Lower leg skin (tissue), 4 donors: ENCODE measurements around the gene VNN1. TPM values are rescaled to one million over a fixed set of nuclear protein-coding genes. Genes with fewer than 3 reads are reported as not detected.
"Not testable (repeated sequence)": the region's sequence is repeated elsewhere in the genome, so short reads cannot be mapped to it uniquely, and the experiment has no call there.

Source experiments
- DNase-seq, 2 donors: peaks; one replicate each; pipeline ENCODE4 v3.0.0-alpha.2; 2019; ENCODE audit warnings: low spot score in 2 of 2
- H3K4me3 ChIP-seq: fragments of 200-600 bp; sonication (generic); 2 replicates; pipeline ENCODE4 v1.5.1; 2017; ENCODE audit warnings: mild to moderate bottlenecking, low read depth; ENCODE audit not compliant: poor library complexity, severe bottlenecking
- CTCF ChIP-seq, 3 donors: fragments of 450-650 bp; IDR thresholded peaks; one replicate each; pipeline ENCODE4 v1.5.1; 2016; ENCODE audit warnings: antibody characterized with exemption in 3 of 3, mild to moderate bottlenecking in 3 of 3, moderate library complexity in 2 of 3
- POLR2A ChIP-seq, 2 donors: fragments of 450-650 bp; IDR thresholded peaks; one replicate each; pipeline ENCODE4 v1.6.1; 2016 to 2017; ENCODE audit warnings: antibody characterized with exemption in 2 of 2, mild to moderate bottlenecking in 1 of 2, moderate library complexity in 1 of 2
- WGBS, 2 donors: methylation state at CpG; one replicate each; pipeline ENCODE4 v1.1.5; 2018; 5-methylcytosine and 5-hydroxymethylcytosine counted together
- intact Hi-C: fragments of 100-400 bp; cut with DNase I; formaldehyde crosslinking; loops from one replicate; pipeline ENCODE4 v1.15.0; 2023; ENCODE audit warnings: low total_unique reads
- total RNA-seq, 4 donors: library from RNA; depleted of rRNA; stranded (reverse); fragments of >200 nt; gene quantifications; one replicate each; pipeline ENCODE4 v1.1.0, GENCODE V29; 2016

Gene VNN1
- total RNA-seq, 4 donors from 2014 or later: 0.15 to 1.4 (median 0.23) TPM; not detected in 1

GRCh38 chr6:132708771-132709170 lies 5.1 kb downstream of the VNN1 start:
- 83 to 86% methylated on average over 3 of the region's 3 CpGs for WGBS, 2 donors
- no peak overlapping the region for H3K4me3 ChIP-seq
- DNase-seq: no peak
- TF ChIP-seq POLR2A (IDR thresholded peaks at IDR 0.05) (no peak), CTCF (IDR thresholded peaks at IDR 0.05) (no peak)
- intact Hi-C loops: no loop called here

GRCh38 chr6:132708002-132708401 lies 5.9 kb downstream of the VNN1 start:
- no peak overlapping the region for H3K4me3 ChIP-seq
- TF ChIP-seq CTCF (IDR thresholded peaks at IDR 0.05): no peak
- TF ChIP-seq POLR2A (IDR thresholded peaks at IDR 0.05): no peak
- intact Hi-C loops: no loop called here
- DNase-seq: no peak

- DNase-seq, H3K4me3 ChIP-seq, intact Hi-C loops: not testable (repeated sequence)
- 73 to 91% methylated on average over 4 of the region's 4 CpGs for WGBS, 2 donors
Measured at GRCh38 chr6:132706756-132707155, 7.1 kb downstream of the VNN1 start.

GRCh38 chr6:132703936-132704335 lies 9.9 kb downstream of the VNN1 start:
- H3K4me3 ChIP-seq: no peak overlapping the region
- intact Hi-C loops: no loop called here
- DNase-seq: no peak
- TF ChIP-seq POLR2A (IDR thresholded peaks at IDR 0.05): no peak
- TF ChIP-seq CTCF (IDR thresholded peaks at IDR 0.05): no peak

- intact Hi-C loops: no loop called here
- DNase-seq: no peak
- TF ChIP-seq POLR2A (IDR thresholded peaks at IDR 0.05): no peak
- no peak for TF ChIP-seq CTCF (IDR thresholded peaks at IDR 0.05)
- 0 to 25% methylated on average over 1 of the region's 1 CpG for WGBS, 2 donors
- H3K4me3 ChIP-seq: no peak overlapping the region
Measured at GRCh38 chr6:132698608-132699007, 15.2 kb downstream of the VNN1 start.

GRCh38 chr6:132695773-132696172 lies 18.1 kb downstream of the VNN1 start:
- no peak for TF ChIP-seq POLR2A (IDR thresholded peaks at IDR 0.05)
- TF ChIP-seq CTCF (IDR thresholded peaks at IDR 0.05): no peak
- DNase-seq: no peak
- 35 to 53% methylated on average over 1 of the region's 1 CpG for WGBS, 2 donors
- H3K4me3 ChIP-seq: no peak overlapping the region
- intact Hi-C loops: no loop called here
